NCI-H2029 treated with DMSO at 0.1 percent for 48 hours (cell line): ENCODE measurements around the gene SUMF1.
A peak's percentile ranks its signal among the peaks of the same experiment; 100 is the strongest.

Experiments used
- DNase-seq: peaks from one replicate; lab custom pipeline; 2025; lab: John Stamatoyannopoulos, UW

The SUMF1 gene

DNA sequence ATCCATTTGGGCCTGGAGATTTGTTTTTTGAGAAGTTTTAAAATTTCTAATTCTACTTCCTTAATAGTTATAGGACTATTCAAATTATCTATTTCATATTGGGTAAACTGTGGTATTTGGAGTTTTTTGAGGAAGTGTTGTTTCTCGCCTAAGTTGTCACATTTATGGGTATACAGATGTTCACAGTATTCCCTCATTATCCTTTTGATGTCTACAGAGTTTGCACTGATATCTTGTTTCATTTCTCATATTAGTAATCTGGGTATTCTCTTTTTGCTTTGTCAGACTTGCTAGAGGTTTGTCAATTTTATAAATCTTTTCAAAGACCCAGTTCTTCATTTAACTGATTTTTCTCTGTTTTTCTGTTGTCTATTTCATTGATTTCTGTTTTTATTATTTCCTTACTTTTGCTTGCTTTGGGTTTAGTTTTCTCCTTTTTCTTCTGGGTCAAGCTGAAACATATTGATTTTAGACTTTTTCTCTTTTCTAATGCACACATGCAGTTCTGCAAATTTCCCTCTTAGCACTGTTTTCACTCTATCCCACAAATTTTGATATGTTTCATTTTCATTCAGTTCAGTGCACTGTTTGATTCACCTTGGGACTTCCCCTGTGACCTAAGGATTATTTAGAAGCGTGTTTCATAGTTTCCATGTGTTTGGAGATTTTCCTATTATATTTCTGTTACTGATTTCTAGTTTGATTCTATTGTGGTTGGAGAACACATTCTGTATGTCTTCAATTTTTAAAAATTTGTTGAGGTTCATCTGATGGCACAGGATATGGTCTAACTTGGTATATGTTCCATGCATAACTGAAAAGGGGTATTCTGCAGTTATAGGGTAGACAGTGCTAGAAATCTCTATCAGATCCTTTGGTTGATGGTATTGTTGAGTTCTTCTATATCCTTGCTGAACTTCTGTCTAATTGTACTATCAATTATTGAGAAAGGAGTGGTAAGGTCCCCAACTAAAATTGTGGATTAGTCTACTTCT lies 79.6 kb downstream of the SUMF1 start:
- no peak for DNase-seq

DNA sequence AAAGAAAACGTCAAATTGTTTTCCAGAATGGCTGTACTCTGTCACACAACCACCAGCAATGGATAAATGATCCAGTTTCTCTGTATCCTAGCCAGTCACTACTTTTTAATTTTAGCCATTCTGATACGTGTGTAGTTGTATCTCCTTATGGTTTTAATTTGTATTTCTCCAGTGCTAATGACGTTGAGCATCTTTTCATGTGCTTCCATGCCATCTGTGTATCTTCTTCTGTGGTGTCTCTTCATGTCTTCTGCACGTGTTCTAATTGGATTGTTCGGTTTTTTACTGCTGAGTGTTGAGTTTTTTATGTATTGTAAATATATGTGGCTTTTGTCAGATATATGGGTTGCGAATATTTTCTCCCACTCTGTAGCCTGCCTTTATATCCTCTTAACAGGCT lies 81.9 kb downstream of the SUMF1 start:
- DNase-seq: no peak

DNA sequence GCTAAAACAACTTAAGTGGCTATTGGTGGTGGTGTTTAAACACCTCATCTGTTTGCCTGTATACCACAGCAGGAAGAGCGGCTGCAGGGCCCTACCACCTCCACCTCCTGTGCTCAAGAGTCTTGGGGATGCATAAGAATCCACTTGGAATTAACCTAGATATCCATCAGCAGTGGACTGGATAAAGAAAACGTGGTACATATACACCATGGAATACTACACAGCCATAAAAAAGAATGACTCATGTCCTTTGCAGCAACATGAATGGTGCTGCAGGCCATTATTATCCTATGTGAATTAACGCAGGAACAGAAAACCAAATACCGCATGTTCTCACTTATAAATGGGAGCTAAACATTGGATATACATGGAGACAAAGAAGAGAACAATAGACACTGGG lies 87.1 kb downstream of the SUMF1 start:
- no peak for DNase-seq

DNA sequence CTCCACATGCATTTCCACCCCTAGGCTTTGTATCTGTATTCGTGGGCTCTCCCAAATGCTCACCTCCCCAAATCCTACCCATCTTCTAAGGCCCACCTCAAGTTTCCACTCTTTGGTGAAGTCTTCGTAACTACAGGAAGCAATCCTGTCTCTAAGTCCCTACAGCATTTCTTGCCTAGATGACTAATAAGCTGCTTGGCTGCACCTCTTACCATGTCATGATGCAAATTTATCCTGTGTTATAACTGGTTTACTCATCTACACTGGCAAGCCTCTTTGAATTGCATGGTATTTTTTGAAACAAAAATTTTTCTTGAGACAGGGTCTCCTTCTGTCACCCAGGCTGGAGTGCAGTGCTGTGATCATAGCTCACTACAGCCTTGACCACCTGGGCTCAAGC lies 90.6 kb downstream of the SUMF1 start:
- DNase-seq: no peak

DNA sequence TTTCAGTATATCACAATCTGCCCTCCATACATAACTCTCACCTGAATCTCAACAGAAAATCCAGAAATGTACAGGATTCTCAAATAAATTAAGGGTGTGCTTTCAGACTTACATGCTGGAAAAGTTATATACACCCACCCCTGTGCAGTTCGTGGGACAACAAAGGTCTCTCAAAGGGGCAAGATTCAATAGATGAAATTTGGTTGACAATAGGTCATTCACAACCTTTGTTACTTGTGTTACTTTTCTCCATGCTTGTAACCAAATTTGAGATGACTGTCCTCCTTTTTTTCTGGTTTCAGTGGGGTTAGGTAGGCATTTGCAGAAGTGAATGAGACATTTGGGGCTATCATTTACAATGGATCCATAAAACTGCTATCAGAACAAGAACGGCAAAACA lies 91.2 kb downstream of the SUMF1 start:
- no peak for DNase-seq

DNA sequence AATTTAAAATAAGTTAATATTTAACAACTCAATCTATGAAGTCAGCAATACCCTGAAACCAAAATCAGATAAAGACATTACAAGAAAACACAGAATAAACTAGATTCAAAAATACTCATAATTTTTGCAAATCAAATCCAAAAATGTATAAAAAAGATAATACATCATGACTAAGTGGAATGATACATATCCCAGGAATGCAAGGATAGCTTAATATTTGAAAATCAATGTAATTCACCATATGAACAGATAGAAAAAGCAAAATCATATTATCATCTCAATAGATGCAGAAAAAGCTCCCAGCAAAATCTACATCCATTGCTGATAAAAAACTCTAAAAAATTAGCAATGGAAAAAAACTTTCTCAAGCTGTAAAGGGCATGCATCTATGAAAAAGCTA lies 93.4 kb downstream of the SUMF1 start:
- no peak for DNase-seq

DNA sequence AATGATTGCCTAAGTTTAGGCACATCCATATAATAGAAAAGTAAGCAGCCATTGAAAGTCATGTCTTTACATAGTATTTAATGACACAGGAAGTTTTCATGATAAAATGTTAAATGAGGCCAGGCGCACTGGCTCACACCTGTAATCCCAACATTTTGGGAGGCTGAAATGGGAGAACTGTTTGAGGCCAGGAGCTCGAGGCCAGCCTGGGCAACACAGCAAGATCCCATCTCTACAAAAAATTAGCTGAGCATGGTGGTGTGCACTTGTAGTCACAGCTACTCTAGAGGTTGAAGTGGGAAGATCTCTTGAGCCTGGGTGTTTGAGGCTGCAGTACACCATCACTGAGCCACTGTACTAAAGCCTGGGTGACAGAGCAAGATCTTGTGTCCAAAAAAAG lies 104.5 kb downstream of the SUMF1 start:
- no peak for DNase-seq

DNA sequence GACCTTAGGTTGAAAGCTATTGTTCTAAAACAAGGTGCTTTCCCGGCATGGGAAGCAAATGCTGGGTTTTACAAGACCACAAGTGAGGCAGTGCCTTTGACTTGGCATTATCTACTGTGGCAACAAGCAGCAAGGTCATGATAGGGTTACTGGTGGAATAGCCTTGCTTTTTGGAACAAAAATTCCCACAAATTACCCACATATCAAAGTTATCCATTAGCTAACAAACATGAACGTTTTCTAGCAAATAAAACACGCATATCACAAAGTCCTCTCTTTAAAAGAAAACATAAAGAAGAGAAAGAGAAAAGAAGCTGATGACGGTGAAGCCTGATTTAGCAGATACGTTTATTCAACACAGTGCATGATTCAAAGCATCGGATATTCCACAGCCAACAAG lies 106.3 kb downstream of the SUMF1 start:
- no peak for DNase-seq

DNA sequence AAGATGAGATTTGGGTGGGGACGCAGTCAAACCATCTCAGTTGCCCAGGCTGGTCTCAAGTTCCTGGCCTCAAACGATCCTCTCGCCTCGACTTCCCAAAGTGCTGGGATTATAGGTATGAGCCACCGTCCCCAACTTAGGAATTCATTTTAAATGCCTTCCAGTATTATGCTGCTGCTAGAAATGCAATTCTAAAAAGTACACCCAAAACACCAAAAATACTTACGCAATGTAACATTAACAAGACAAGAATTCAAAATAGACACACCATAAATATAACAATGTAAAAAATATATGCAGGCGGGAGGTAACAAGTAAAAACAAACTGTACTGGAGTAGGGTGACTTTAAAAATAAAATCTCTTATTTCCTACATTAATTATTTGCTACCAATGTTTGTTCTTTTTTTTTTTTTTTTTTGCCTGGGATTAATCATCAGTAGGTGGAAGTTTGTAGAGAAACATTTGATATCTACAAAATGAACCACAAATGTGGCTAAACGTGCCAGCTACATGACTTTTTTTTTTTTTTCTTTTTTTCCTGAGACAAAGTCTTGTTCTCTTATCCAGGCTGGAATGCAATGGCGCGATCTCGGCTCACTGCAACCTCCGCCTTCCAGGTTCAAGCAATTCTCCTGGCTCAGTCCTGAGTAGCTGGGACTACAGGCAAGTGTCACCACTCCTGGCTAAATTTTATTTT lies 107.1 kb downstream of the SUMF1 start:
- no peak for DNase-seq

DNA sequence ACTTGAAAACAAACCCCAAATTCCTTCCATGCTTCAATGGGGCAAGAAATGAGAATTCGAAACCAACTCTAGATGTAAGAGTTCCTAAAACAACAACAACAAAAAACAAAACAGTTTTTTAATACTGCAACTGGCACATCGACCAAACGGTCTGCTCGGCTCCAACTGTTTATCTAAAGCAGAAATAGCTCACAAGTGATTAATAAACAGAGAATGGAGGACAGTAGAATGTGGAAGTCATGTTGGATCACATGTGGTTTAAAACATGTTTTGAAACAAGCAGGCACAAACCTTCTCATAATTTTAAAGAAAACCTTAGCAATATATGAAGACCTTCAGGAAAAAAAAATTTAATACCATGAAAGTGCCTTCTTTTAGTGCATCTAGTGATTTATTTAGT lies 108.8 kb downstream of the SUMF1 start:
- DNase-seq: no peak

DNA sequence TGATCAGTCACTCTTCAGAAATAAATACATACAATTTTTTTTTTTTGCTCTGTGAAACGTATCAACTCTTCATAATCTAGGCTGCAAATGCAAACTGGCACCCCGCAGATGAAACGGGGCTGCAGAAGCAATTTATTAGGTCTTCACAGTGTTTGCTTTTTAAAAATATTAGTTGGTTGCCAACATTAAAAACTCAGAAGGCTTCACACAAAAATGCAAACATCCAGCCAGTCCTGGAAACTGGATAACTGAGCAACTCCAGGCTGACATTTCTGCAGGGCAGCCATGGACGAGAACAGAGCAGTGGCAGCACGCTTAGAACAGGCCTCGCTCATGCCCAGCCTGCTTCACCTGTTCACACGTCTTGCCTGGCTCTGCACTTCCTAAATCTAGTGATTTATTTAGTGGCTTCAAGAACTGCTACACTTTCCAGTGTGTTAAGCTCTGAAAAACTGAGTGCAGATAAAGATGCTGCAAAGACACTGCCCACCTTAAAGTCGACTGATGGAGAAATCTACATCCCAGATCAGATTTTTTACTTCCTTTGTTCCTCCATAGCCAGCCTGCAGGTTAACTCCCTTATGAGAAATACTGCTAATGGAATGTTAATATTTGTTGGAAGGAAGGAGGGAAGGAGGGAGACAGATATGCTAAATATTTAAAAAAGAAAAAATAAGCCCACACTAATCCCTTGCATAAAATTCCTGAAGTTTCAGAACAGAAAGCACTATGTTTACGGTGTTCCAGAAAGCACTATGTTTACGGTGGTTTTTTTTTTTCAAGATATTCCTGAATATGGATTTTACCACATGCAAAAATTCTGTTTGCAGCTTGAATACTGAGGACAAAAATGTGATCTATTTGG lies 110.3 kb downstream of the SUMF1 start:
- no peak for DNase-seq

DNA sequence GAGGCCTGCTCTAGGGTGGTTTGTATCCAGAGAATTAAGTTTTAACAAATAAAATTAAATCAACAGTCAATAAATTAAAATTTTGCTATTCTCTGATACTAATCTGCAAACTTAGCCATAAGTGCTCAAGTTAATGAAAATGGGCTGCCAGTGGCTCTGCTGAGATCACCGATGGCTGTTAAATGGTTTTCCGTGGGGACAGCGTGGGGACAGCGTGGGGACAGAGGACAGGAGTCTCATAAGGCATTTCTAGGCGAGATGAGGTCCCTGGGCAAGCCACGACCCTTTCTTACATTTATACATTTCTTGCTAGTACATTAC lies 110.9 kb downstream of the SUMF1 start:
- no peak for DNase-seq

DNA sequence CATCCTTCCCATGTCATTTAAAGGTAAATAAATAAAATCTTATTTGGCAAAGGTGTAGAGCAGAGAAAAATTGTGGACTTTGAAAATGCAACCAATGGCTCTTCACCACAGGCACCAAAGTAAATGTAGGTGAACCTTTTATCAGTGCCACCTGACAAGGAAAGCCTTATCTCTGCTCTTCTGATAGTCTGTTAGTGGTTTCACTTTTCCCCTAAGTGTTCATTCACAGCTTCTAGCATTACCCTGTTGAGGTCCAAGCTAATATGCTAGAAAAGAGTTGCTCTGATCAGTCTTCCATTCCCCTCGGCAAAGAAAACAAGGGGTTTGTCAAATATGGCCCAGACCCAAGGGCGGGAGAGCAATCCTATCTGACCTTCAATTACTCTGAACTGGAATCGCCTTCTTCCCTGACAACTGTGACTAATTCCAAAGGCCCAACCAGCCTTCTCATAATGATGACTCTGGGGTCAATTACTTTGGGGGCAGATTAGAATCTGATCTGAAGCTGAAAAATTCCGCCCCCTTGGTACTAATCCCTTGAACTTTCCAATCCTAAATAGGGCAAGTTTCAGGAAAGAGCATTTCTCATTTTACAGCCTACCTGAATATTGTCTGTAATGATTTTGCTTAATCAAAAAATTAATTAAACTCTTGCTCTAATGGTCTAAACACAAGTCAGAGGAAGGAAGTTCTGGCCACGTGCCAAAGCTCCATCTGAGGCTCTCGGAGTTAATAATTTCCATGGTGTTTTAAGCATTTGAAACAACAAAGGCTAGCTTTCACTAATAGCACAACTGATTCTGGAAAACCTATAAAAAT lies 111.5 kb downstream of the SUMF1 start:
- no peak for DNase-seq

DNA sequence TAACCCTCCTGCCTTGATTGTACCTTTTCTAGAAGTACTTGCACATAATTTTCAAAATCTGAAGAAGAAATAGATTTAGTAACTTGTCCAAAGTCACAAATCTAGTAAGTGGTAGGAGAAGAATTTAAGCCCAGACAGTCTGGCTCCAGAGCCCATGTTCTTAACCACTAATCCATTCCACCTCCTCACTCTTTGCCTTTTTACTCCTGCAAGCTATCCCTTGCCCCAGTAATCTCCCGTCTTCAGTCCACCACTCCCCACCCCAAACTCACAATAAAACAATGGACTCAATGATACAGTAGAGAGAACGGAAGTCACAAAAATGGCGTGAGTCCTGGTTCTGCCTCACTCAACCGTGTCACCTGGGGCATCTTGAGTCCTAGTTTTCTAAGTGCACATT lies 115.2 kb downstream of the SUMF1 start:
- no peak for DNase-seq

DNA sequence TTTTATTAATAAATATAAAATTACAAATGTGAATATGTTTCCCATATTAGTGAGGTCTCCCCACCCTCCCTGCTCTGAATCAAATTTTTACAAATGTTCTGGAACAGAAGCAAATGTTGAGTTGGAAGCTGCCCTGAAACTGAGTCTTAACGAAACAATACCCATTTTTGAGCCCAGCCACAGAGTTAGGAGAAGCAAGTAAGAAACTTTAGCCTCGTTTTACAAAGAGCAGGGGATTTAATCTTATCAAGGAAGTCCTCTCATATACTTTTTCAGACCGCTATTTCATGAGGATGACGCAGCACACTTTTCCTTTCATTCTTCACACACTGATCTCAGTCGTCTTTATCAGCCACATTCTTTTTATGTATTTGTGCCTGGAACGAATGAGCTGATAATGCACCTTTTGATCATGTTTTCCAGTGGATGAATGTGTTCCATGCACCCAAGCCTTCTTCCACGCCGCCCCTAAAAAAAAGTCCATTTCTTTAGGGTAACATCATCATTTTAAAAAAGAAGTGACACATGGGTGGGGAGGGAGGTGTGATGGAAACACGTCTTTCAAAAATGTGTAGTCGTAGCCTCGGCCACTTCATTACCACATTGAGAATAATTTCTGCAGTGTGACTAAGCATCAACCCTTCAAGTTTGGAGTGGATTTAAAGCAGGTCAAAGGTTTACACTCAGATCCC lies 115.8 kb downstream of the SUMF1 start:
- DNase-seq: no peak

DNA sequence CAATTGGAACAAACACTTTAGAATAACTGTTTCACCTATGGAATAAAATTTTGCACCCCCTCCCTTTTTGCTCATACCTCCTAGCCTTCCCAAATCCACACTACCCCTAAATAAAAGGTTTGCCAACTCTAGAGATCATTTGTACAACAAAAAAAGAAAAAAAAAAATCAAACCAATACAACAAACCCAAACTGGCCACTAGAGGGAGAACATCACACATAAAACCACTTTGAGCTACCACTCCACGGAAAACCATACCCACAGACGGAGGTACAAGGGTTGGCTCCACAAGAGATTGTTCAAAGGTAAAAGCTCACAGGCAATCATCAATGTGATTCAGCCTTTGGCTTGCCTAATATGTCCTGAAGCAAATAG lies 116.3 kb downstream of the SUMF1 start:
- DNase-seq: peak; percentile 32

DNA sequence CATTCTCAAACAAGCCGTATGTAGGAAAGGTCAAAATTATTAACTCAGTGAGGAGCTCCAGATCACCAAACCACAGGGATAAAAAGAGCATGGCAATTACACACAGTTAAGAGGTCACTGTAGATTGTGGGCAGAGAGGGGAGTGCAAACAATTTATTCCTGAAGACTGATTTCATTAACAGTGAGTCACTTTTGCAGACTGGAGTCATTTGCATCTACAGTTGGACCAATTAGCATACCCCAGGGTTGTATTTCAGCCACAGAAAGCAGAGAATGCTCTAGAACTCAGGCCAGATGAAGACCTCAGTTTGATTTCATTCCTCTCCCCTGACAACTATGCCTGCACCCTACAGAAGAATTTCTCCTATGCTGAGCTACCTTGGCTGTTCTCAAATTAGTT lies 123.8 kb downstream of the SUMF1 start:
- DNase-seq: no peak

DNA sequence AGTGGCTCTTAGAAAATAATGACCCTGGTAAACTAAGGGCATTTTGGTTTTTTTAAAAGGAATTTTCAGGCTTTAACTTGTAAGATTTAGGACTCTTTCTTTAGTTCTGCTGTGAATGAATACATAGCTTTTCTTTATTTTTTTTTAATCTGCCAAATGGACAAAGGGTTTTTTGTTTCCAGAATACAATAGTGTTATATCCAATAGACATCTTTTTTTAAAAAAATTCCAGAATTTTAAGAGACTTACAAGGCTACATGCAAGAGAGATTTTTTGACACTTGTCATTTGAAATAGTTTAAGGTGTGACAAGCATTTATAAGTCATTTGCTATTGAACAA lies 125.8 kb downstream of the SUMF1 start:
- no peak for DNase-seq

DNA sequence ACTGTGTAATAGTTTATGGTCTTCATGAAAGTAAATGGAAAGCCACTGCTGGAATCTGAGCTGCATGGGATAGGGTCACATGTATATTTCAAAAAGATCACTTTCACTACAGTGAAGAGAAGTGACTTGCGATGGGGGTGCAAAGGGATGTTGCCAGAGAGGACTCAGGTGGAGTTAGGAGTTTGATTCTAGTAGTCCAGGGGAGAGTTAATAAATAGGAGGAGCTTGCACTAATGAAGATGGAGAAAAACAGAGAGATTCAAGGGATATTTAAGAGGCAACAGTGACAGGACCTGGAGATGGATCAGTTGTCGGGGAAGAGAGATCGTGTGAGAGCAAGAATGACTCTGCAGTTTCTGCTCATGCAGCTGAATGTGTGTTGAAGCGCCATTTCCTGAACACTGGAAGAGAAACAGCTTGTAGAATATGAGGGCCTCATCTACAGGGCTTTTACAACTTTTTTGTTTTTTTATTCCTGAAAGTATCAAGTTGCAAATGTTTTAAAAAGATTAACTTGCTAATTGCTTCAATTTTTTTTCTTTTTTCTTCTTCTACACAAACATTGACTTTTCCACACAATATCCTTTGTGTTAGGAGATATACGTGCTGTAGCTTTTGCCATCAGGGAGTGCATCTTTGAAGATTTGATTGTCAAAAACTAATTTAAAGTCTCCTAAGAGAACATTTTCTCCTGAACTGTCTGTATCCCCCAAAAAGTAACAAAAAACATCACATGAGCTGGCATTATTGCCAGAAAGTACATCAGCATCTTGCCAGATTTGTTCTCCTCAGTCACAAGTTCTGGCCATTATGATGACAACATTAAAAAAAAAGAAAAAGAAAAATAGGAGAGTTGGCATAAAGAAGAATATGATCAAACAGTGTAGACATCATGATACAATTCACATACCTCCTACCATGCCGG lies 126.4 kb downstream of the SUMF1 start:
- no peak for DNase-seq

DNA sequence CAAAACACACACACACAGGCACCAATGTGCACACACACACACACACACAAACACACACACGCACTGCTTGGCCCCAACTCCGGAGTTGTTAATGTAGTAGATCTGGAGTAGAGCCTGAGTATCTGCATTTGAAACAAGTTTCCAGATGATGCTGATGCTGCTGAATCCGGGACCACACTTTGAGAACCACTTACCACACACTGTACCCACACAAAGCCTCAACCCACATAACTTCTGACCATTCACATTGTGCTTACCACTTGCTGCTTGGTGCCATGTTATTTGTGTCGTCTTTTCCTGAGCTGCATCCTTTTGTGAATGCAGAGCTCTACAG lies 127.0 kb downstream of the SUMF1 start:
- no peak for DNase-seq
